OCI-LY7 (cell line): ENCODE results near the gene RPS15.

Experiments
- EZH2phosphoT487 ChIP-seq: fragments of 200-600 bp; sonication (generic); IDR thresholded peaks from 2 replicates; pipeline ENCODE4 v1.6.1; 2018; ENCODE audit warnings: low read depth, borderline replicate concordance, mild to moderate bottlenecking, mixed run types, antibody characterized with exemption, low read length, moderate library complexity, mixed read lengths
- TF ChIP-seq, protein P1 (sequence below): fragments of 200-600 bp; sonication (generic); conservative IDR thresholded peaks from 2 replicates; pipeline ENCODE4 v1.5.1; 2014; ENCODE audit warnings: mild to moderate bottlenecking, antibody characterized with exemption, low read length, moderate library complexity, mixed read lengths

DNA sequence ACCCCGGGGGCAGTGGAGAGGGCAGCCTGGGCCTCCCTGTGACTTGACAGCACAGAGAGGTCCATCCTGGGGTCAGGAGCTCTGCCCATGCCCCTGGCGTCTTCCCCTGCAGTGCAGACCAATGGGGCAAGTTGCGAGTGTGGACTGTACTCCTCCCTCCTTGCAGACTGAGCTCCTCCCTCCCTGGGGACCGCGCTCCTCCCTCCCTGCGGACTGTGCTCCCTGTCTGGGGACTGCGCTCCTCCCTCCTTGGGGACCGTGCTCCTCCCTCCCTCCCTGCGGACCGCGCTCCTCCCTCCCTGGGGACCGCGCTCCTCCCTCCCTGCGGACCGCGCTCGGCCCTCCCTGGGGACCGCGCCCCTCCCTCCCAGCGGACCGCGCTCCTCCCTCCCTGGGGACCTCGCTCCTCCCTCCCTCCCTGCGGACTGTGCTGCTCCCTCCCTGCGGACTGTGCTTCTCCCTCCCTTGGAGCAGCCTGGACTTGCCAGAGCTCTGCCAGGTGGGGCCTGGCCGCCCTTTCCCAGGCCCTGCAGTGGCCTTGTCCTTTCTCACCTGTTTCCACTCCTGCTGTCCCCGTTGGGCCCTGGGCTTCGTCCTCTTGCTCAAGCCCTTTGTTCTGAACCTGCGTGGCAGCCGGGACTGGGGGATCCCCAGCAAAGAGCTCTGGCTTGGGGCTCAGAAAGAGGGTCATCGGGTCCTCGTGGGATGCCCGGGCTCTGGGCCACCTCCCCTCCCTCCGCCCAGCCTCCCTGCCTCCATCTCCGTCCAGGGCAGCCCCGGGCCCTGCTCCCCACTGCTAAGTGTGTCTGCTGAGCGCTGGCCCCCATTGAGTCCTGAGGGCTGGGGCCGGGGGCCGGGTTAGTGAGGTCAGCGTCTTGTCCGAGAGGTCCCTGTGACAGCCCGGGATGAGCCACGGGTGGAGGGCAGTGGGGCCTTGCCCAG lies 43.7 kb upstream of the RPS15 start:
- TF ChIP-seq, protein P1, sequence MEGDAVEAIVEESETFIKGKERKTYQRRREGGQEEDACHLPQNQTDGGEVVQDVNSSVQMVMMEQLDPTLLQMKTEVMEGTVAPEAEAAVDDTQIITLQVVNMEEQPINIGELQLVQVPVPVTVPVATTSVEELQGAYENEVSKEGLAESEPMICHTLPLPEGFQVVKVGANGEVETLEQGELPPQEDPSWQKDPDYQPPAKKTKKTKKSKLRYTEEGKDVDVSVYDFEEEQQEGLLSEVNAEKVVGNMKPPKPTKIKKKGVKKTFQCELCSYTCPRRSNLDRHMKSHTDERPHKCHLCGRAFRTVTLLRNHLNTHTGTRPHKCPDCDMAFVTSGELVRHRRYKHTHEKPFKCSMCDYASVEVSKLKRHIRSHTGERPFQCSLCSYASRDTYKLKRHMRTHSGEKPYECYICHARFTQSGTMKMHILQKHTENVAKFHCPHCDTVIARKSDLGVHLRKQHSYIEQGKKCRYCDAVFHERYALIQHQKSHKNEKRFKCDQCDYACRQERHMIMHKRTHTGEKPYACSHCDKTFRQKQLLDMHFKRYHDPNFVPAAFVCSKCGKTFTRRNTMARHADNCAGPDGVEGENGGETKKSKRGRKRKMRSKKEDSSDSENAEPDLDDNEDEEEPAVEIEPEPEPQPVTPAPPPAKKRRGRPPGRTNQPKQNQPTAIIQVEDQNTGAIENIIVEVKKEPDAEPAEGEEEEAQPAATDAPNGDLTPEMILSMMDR = no peak
- TF ChIP-seq EZH2phosphoT487 = no peak
